Mesodermal cell (in vitro differentiated cells): ENCODE measurements around the gene KIF26B.

Experiments used
- H3K27ac ChIP-seq: 2 replicates; pipeline ENCODE4 v1.7.0; 2013; ENCODE audit warnings: mild to moderate bottlenecking, low read depth, low read length, moderate library complexity; ENCODE audit not compliant: severe bottlenecking
- H3K36me3 ChIP-seq: 2 replicates; pipeline ENCODE4 v1.7.1; 2013; ENCODE audit warnings: mild to moderate bottlenecking, low read length, moderate library complexity; ENCODE audit not compliant: control insufficient read depth, insufficient read depth
- H3K4me1 ChIP-seq: one replicate; pipeline ENCODE4 v1.7.1; 2013; ENCODE audit warnings: mild to moderate bottlenecking, low read length; ENCODE audit not compliant: insufficient read depth, control insufficient read depth, poor library complexity, severe bottlenecking
- H3K4me3 ChIP-seq: 2 replicates; pipeline ENCODE4 v1.7.0; 2013; ENCODE audit warnings: low read length, control low read depth, mild to moderate bottlenecking; ENCODE audit not compliant: insufficient read depth, poor library complexity, severe bottlenecking; ENCODE audit errors: extremely low read depth
- H3K9me3 ChIP-seq: 2 replicates; pipeline ENCODE4 v1.7.1; 2013; ENCODE audit warnings: mild to moderate bottlenecking, low read length, moderate library complexity; ENCODE audit not compliant: control insufficient read depth
- WGBS, 2 experiments: methylation state at CpG; one replicate each; pipeline ENCODE4 v1.1.5; 2013; ENCODE audit warnings: missing lambda C conversion rate in 2 of 2; ENCODE audit not compliant: insufficient coverage in 2 of 2; 5-methylcytosine and 5-hydroxymethylcytosine counted together

KIF26B gene

DNA sequence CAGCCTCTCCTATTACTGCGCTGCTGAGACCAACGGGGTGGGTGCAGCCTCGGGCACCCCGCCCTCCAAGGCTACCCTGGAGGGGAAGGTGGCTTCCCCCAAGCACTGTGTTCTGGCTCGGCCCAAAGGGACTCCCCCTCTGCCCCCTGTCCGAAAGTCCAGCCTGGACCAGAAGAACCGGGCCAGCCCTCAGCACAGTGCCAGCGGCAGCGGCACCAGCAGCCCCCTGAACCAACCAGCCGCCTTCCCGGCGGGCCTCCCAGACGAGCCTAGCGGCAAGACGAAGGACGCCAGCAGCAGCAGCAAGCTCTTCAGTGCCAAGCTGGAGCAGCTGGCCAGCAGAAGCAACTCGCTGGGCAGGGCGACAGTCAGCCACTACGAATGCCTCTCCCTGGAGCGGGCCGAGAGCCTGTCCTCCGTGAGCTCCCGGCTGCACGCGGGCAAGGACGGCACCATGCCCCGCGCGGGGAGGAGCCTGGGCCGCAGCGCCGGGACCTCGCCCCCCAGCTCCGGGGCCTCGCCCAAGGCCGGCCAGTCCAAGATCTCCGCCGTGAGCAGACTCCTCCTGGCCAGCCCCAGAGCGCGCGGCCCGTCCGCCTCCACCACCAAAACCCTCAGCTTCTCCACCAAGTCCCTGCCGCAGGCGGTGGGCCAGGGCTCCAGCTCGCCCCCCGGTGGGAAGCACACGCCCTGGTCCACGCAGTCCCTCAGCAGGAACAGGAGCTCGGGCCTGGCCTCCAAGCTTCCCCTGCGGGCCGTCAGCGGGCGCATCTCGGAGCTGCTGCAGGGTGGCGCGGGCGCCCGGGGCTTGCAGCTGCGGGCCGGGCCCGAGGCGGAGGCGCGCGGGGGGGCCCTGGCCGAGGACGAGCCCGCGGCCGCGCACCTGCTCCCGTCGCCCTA, 533.1 kb downstream of the KIF26B start:
- Histone ChIP-seq H3K4me1 (no peaks in the 10 kb centered on the region), H3K9me3 (no peaks in the 10 kb centered on the region), H3K36me3 (no peaks in the 10 kb centered on the region), H3K4me3 (no peak overlapping the region), H3K27ac (no peak overlapping the region)
- 59 to 69% methylated on average over 63 to 67 of the region's 74 CpGs for WGBS, 2 experiments

DNA sequence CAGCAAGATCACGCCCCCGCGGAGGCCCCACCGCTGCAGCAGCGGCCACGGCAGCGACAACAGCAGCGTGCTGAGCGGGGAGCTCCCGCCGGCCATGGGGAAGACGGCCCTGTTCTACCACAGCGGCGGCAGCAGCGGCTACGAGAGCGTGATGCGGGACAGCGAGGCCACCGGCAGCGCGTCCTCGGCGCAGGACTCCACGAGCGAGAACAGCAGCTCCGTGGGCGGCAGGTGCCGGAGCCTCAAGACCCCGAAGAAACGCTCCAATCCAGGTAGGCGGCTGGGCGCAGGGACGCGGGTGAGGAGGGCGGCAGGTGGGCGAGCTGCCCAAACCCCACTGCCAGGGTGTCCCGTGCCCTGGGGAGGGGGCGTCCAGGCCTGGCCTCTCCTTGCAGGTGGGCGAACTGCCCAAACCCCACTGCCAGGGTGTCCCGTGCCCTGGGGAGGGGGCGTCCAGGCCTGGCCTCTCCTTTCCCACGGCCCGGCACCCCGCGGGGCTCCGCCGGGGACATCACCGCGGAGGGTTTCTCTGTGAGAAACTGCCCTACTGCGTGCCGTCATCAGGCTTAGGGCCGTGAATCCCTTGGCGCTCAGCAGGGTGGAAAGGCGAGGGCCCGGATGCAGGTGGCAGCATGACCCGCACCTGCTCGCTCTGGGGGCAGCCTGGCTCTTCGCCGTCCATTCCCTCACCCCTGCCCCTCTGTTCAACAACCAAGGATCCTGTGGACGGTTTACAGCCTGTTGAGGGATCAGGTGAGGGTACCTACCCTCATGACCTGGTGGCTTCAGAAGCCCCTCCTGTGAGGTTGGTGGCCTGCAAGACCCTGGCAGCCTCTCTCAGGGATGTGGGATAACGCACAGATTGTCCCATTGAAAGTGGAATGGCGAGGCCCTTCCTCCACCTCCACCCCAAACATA, 534.0 kb downstream of the KIF26B start:
- Histone ChIP-seq H3K27ac (no peak overlapping the region), H3K9me3 (no peaks in the 10 kb centered on the region), H3K4me1 (no peaks in the 10 kb centered on the region), H3K4me3 (no peak overlapping the region), H3K36me3 (no peaks in the 10 kb centered on the region)
- 80 to 81% methylated on average over 43 to 58 of the region's 63 CpGs for WGBS, 2 experiments

- Histone ChIP-seq H3K4me3 (no peak overlapping the region), H3K9me3 (no peaks in the 10 kb centered on the region), H3K4me1 (no peaks in the 10 kb centered on the region), H3K36me3 (no peaks in the 10 kb centered on the region), H3K27ac (no peak overlapping the region)
- 83 to 88% methylated on average over 4 to 5 of the region's 9 CpGs for WGBS, 2 experiments
Measured at GRCh38 chr1:245690156-245690690, 535.4 kb downstream of the KIF26B start.

- WGBS, 2 experiments, result 90 to 91% methylated on average over 13 of the region's 13 CpGs
Measured at GRCh38 chr1:245690946-245691541, 536.3 kb downstream of the KIF26B start.

DNA sequence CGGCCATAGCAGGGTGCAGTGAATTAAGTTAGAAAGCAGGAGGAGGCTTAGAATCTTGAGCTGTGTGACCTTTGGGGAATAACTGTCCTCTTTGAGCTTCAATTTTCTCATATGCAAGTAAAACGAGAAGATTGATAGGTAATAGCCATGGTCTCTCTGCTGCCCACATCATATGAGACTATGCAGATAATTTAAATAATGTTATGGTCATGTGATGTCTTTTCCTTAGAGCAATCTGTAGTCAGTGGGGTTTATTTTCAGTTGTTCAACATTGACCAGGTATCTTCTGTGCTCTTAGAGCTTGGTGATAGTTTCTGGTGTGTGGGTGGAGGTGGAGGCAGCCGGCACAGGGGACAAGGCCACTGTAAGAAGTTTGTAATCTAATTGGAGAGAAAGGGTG, 537.1 kb downstream of the KIF26B start:
- no peak overlapping the region for H3K4me3 ChIP-seq
- no peaks in the 10 kb centered on the region for H3K9me3 ChIP-seq
- 100% methylated on average over 1 to 2 of the region's 3 CpGs for WGBS, 2 experiments
- no peaks in the 10 kb centered on the region for H3K4me1 ChIP-seq
- H3K36me3 ChIP-seq, result no peaks in the 10 kb centered on the region
- no peak overlapping the region for H3K27ac ChIP-seq

More at GRCh38 chr1:245690946-245691541, 536.3 kb downstream of the KIF26B start:
- Histone ChIP-seq H3K4me1 (no peaks in the 10 kb centered on the region), H3K4me3 (no peak overlapping the region), H3K9me3 (no peaks in the 10 kb centered on the region), H3K36me3 (no peaks in the 10 kb centered on the region), H3K27ac (no peak overlapping the region)

- WGBS, 2 experiments, result 92 to 96% methylated on average over 9 of the region's 12 CpGs
- no peak overlapping the region for H3K27ac ChIP-seq
Measured at GRCh38 chr1:245692318-245692717, 537.5 kb downstream of the KIF26B start.

DNA sequence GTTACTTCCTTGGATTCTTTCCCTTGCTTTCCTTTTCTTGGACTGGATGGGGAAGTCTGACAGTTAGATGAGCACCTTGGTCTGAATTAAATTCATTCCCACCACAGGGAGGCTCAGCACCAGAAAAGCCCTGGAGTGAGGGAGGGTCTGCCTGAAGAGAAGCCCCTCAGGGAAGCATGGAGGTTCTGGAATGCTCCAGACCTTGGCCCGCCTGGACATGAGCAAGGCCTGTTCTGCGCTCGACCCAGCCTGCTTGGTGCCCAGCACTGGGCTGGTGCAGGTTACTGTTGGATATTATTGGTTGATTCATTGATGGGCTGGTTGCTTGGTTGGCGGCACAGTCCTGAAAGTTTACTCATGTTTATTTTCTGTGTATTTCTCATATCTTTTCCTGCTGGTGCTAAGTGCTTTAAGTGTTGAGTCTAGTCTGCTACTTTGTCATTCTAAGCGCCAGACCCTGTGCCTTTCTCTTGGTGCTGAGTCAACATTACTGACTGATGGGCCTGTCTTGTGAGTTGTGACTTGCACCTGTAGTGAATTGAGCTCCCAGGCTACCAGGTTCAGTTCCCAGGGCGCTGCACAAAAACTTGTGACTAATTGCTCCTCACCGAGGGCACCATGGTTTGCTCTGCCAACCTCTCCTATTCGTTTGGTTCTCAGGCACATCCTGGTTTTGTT, 538.5 kb downstream of the KIF26B start:
- Histone ChIP-seq H3K27ac (no peak overlapping the region), H3K9me3 (no peaks in the 10 kb centered on the region), H3K4me3 (no peak overlapping the region), H3K4me1 (no peaks in the 10 kb centered on the region), H3K36me3 (no peaks in the 10 kb centered on the region)
- 72 to 82% methylated on average over 4 to 7 of the region's 8 CpGs for WGBS, 2 experiments

More at GRCh38 chr1:245692318-245692717, 537.5 kb downstream of the KIF26B start:
- no peaks in the 10 kb centered on the region for H3K9me3 ChIP-seq
- H3K4me1 ChIP-seq, result no peaks in the 10 kb centered on the region
- H3K36me3 ChIP-seq, result no peaks in the 10 kb centered on the region
- H3K4me3 ChIP-seq, result no peak overlapping the region

DNA sequence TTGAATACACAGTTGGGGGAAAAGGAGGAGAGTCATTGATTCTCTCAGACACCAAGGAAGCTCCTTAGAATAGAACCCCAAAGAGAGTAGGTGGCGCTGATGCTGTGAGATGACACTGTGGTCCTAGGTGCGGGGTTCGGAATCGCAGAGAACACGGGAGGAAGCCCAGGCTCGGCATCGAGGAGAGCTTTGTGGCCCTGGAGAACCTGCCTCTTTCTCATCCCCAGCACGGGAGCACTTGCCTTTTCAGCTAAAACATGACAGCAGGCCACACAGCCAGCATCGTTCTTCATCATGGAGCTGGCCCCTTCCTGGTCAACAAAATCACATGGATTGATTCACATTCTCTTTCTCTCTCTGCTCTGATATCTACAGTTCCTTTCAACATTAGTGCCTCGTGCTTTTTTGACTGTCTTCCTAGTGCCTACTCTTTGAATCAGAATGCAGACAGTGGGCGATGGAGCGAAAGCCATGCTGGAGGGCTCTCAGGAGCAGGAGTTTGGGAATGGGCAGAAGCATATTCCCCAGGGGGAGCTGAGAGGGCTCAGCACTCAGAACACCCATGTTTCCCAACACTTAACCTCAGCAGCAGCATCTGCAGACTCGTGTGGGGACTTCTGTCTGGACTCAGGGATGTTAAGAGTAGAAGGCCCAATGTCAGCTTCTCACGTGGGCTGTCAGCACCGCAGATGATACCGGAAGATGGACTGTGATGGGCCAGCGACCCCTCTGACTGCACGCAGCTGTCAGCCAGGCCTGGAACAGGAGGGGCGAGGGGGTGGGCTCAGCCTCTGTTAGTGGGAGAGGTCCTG, 539.4 kb downstream of the KIF26B start:
- no peaks in the 10 kb centered on the region for H3K36me3 ChIP-seq
- H3K9me3 ChIP-seq, result no peaks in the 10 kb centered on the region
- no peak overlapping the region for H3K4me3 ChIP-seq
- WGBS, 2 experiments, result 89 to 92% methylated on average over 16 to 18 of the region's 19 CpGs
- no peak overlapping the region for H3K27ac ChIP-seq
- H3K4me1 ChIP-seq, result no peaks in the 10 kb centered on the region

DNA sequence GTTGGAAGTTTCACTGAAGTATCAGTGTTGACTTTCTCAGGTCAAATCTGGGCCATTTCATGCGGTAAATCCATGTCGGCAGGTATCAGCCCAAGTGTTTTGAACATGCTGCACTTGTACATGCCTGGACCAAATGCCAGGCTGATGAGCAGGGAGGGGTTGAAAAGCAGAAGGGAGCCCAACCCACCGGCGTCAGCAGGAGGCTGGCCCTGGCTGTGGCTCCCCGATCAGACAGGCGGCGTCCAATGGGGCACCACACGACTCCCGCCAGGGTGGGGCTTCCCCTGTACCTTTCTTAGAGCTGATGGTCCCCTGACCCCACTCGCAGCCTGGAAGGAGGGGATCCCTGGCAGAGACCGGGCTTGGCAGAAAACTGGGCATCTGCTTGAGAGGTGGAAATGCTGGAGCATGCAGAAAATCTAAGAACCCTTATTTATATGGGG, 540.0 kb downstream of the KIF26B start:
- no peak overlapping the region for H3K4me3 ChIP-seq
- H3K9me3 ChIP-seq, result no peaks in the 10 kb centered on the region
- H3K4me1 ChIP-seq, result no peaks in the 10 kb centered on the region
- no peak overlapping the region for H3K27ac ChIP-seq
- H3K36me3 ChIP-seq, result no peaks in the 10 kb centered on the region
- WGBS, 2 experiments, result 50 to 73% methylated on average over 4 to 11 of the region's 11 CpGs
